ENCODE measurements around the gene SLC2A4RG. TPM values are rescaled to one million over a fixed set of nuclear protein-coding genes. Genes with fewer than 3 reads are reported as not detected.
"Not testable (repeated sequence)": the region's sequence is repeated elsewhere in the genome, so short reads cannot be mapped to it uniquely, and the experiment has no call there.

The SLC2A4RG gene
- total and polyA plus RNA-seq, 2 experiments from 2014 or later = 43.9 to 50.4 TPM

- Histone ChIP-seq H2AFZ (no peak overlapping the region), H3K9me2 (replicated peaks; ENCODE audit: insufficient read depth) (no peaks in the 10 kb centered on the region), H3K4me1 (ENCODE audit: insufficient read depth) (peaks cover 4% of the 10 kb centered on the region), H3K79me2 (no peaks in the 10 kb centered on the region), H3K4me3 (no peak overlapping the region), H3K27ac (no peak overlapping the region), H3K27me3 (no peaks in the 10 kb centered on the region), H4K20me1 (ENCODE audit: insufficient read depth, poor library complexity, severe bottlenecking) (no peaks in the 10 kb centered on the region), H3K36me3 (replicated peaks; ENCODE audit: insufficient read depth, low read depth) (no peaks in the 10 kb centered on the region), H3K9me3 (ENCODE audit: low read depth) (no peaks in the 10 kb centered on the region), H3K4me2 (no peak overlapping the region)
- no peak for TF ChIP-seq CTCF (IDR thresholded peaks at IDR 0.05; ENCODE audit: poor library complexity)
- no peak for TF ChIP-seq EZH2 (IDR thresholded peaks at IDR 0.05; ENCODE audit: borderline replicate concordance)
- no peak for TF ChIP-seq EZH2phosphoT487 (IDR thresholded peaks at IDR 0.05; ENCODE audit: low read depth, severe bottlenecking, unreplicated experiment)
- 94% methylated on average over 28 of the region's 33 CpGs for WGBS (ENCODE audit: low lambda C conversion rate, missing lambda C conversion rate)
- no peak for DNase-seq (ENCODE audit: low spot score)
These were observed 34.1 kb downstream of the SLC2A4RG start for GRCh38 chr20:63773571-63774241.

- Histone ChIP-seq H3K36me3 (replicated peaks; ENCODE audit: insufficient read depth, low read depth) (no peaks in the 10 kb centered on the region), H3K4me3 (no peak overlapping the region), H4K20me1 (ENCODE audit: insufficient read depth, poor library complexity, severe bottlenecking) (no peaks in the 10 kb centered on the region), H3K79me2 (no peaks in the 10 kb centered on the region), H3K4me2 (no peak overlapping the region), H2AFZ (no peak overlapping the region), H3K9me3 (ENCODE audit: low read depth) (no peaks in the 10 kb centered on the region), H3K27ac (no peak overlapping the region), H3K4me1 (ENCODE audit: insufficient read depth) (peaks cover 4% of the 10 kb centered on the region), H3K9me2 (replicated peaks; ENCODE audit: insufficient read depth) (no peaks in the 10 kb centered on the region), H3K27me3 (no peaks in the 10 kb centered on the region)
- no peak for DNase-seq (ENCODE audit: low spot score)
- TF ChIP-seq EZH2 (IDR thresholded peaks at IDR 0.05; ENCODE audit: borderline replicate concordance) (no peak), EZH2phosphoT487 (IDR thresholded peaks at IDR 0.05; ENCODE audit: low read depth, severe bottlenecking, unreplicated experiment) (no peak), CTCF (IDR thresholded peaks at IDR 0.05; ENCODE audit: poor library complexity) (no peak)
- 95% methylated on average over 15 of the region's 15 CpGs for WGBS (ENCODE audit: low lambda C conversion rate, missing lambda C conversion rate)
These were observed 34.7 kb downstream of the SLC2A4RG start for GRCh38 chr20:63774306-63774705.

DNA sequence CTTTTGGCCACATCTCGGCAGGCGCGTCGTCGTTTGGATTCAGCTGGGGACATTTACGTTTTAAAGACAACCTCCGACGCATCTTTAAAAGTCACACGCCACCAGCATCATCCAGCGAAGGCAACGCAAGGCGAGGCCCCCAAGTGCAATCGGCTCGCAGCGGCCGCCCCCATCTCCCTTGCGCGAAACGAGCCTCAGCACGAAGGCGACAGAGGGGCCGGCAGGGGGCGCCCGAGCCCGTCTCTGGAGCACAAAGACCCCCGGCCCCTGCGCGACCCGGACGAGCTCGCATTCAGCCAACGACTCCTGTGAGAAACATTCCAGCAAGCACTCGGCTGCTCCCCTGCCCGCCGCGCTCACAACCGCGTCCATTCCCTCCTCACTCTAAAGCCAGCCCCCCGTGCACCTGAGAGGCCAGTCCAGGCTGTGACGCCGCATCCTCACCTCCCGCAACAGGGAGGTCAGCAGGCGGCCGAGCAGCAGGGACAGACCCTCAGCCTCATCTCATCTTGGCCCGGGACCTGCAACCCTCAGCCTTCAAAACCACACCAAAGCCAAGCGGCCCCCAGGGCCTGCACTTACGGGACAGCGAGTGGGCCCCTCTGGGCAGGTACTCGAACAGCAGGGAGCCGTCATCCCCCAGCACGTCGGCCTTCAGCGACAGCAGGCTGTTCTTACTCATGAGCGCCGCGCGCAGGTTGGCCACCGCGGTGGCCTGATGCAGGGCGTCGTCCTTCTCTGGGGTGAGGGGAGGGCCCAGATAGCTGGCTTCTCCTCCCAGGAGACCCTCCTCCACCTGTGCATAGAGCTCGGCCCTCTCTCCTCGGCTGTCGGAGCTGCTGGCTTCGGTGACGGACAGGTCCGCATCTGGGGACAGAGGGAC lies 35.8 kb downstream of the SLC2A4RG start:
- Histone ChIP-seq H2AFZ (peak overlapping the region; percentile 74), H4K20me1 (ENCODE audit: insufficient read depth, poor library complexity, severe bottlenecking) (no peaks in the 10 kb centered on the region), H3K27me3 (no peaks in the 10 kb centered on the region)

GRCh38 chr20:63776875-63777274 lies 37.3 kb downstream of the SLC2A4RG start:
- WGBS (ENCODE audit: low lambda C conversion rate, missing lambda C conversion rate) = 91% methylated on average over 17 of the region's 23 CpGs
- H3K27ac ChIP-seq; H4K20me1 ChIP-seq (ENCODE audit: insufficient read depth, poor library complexity, severe bottlenecking); H3K4me1 ChIP-seq (ENCODE audit: insufficient read depth); H2AFZ ChIP-seq; H3K4me2 ChIP-seq; DNase-seq (ENCODE audit: low spot score); H3K36me3 ChIP-seq (replicated peaks; ENCODE audit: insufficient read depth, low read depth); H3K27me3 ChIP-seq; H3K4me3 ChIP-seq; H3K79me2 ChIP-seq; H3K9me3 ChIP-seq (ENCODE audit: low read depth); H3K9me2 ChIP-seq (replicated peaks; ENCODE audit: insufficient read depth): not testable (repeated sequence)

More for the DNA sequence above, 35.8 kb downstream of the SLC2A4RG start:
- Histone ChIP-seq H3K4me1 (ENCODE audit: insufficient read depth) (peaks cover 4% of the 10 kb centered on the region), H3K9me2 (replicated peaks; ENCODE audit: insufficient read depth) (no peaks in the 10 kb centered on the region), H3K4me2 (peak overlapping the region; percentile 82), H3K4me3 (peak overlapping the region; percentile 16), H3K27ac (no peak overlapping the region), H3K9me3 (ENCODE audit: low read depth) (no peaks in the 10 kb centered on the region), H3K79me2 (no peaks in the 10 kb centered on the region), H3K36me3 (replicated peaks; ENCODE audit: insufficient read depth, low read depth) (no peaks in the 10 kb centered on the region)
- WGBS (ENCODE audit: low lambda C conversion rate, missing lambda C conversion rate) = 24% methylated on average over 65 of the region's 67 CpGs
- DNase-seq (ENCODE audit: low spot score) = peak; percentile 85
- TF ChIP-seq EZH2phosphoT487 (IDR thresholded peaks at IDR 0.05; ENCODE audit: low read depth, severe bottlenecking, unreplicated experiment) (no peak), CTCF (IDR thresholded peaks at IDR 0.05; ENCODE audit: poor library complexity) (peak; percentile 91), EZH2 (IDR thresholded peaks at IDR 0.05; ENCODE audit: borderline replicate concordance) (no peak)

Measured in hepatocyte (in vitro differentiated cells).